GM18502 (cell line): ENCODE measurements around the gene AMER3.

Experiments used
- ATAC-seq: cut with Tn5 transposase; IDR thresholded peaks from one replicate; pipeline ENCODE4 v1.9.1; 2021; ENCODE audit warnings: mild to moderate bottlenecking; ENCODE audit not compliant: unreplicated experiment, poor library complexity

Gene AMER3

GRCh38 chr2:130813722-130814121, 58.4 kb downstream of the AMER3 start:
- ATAC-seq = no peak

GRCh38 chr2:130814931-130815680, 59.8 kb downstream of the AMER3 start:
- no peak for ATAC-seq
